MCF 10A (cell line): Measurements from ENCODE around the gene STAT4. TPM values are rescaled to one million over a fixed set of nuclear protein-coding genes. Genes with fewer than 3 reads are reported as not detected.

ENCODE experiments used
- BruUV-seq: library from RNA; stranded (reverse); fragments of 400-500 nt; replicated peaks from 2 replicates; lab custom pipeline; 2021; lab: Mats Ljungman, UMichigan
- CTCF ChIA-PET: fragments of 300-600 bp; sonication (Branson Sonifier 250); formaldehyde crosslinking; extraction: SDS; loops from one replicate; lab custom pipeline; 2021; ENCODE audit warnings: antibody characterized with exemption, inconsistent platforms; lab: Yijun Ruan, JAX
- POLR2A ChIA-PET: fragments of 300-600, 350-650 bp; sonication (Branson Sonifier 250); formaldehyde crosslinking; extraction: SDS; loops from one replicate; lab custom pipeline; 2020; ENCODE audit warnings: antibody characterized with exemption, inconsistent platforms; lab: Yijun Ruan, JAX
- DNase-seq: peaks from one replicate; pipeline ENCODE4 v3.0.0-alpha.2; 2018; ENCODE audit not compliant: unreplicated experiment
- H3K27ac Mint-ChIP-seq: one replicate; pipeline ENCODE4 v1.8.0; 2022; ENCODE audit warnings: mild to moderate bottlenecking, low read depth, mixed read lengths; ENCODE audit not compliant: unreplicated experiment
- H3K27me3 Mint-ChIP-seq: one replicate; pipeline ENCODE4 v1.8.0; 2022; ENCODE audit warnings: mixed read lengths; ENCODE audit not compliant: insufficient read depth, unreplicated experiment
- H3K36me3 Mint-ChIP-seq: one replicate; pipeline ENCODE4 v1.8.0; 2022; ENCODE audit warnings: mild to moderate bottlenecking, moderate library complexity, mixed read lengths; ENCODE audit not compliant: insufficient read depth, unreplicated experiment
- H3K4me1 Mint-ChIP-seq: one replicate; pipeline ENCODE4 v1.8.0; 2022; ENCODE audit warnings: mixed read lengths; ENCODE audit not compliant: insufficient read depth, unreplicated experiment
- H3K4me3 Mint-ChIP-seq: one replicate; pipeline ENCODE4 v1.8.0; 2022; ENCODE audit warnings: mild to moderate bottlenecking, moderate library complexity, mixed read lengths; ENCODE audit not compliant: unreplicated experiment
- H3K9me3 Mint-ChIP-seq: one replicate; pipeline ENCODE4 v1.8.0; 2022; ENCODE audit warnings: mixed read lengths; ENCODE audit not compliant: unreplicated experiment
- CTCF ChIP-seq: fragments of 200-600 bp; IDR thresholded peaks from one replicate; pipeline ENCODE4 v1.8.0; 2022; ENCODE audit warnings: antibody characterized with exemption, mild to moderate bottlenecking; ENCODE audit not compliant: unreplicated experiment
- intact Hi-C: fragments of 100-400 bp; cut with micrococcal nuclease; formaldehyde crosslinking; loops from 2 replicates; pipeline ENCODE4 v1.14.1; 2022
- total RNA-seq: library from RNA; stranded (reverse); gene quantifications from 2 replicates; pipeline ENCODE4 v1.2.3, GENCODE V29; 2022

The STAT4 gene
- total RNA-seq, 1 experiment from 2014 or later, result 1.4 TPM

GRCh38 chr2:190981333-190981732, 169.5 kb downstream of the STAT4 start:
- Mint-ChIP-seq H3K4me3 (no peak overlapping the region), H3K4me1 (peaks cover 7% of the 10 kb centered on the region), H3K9me3 (no peaks in the 10 kb centered on the region), H3K36me3 (peaks cover 89% of the 10 kb centered on the region), H3K27me3 (no peaks in the 10 kb centered on the region), H3K27ac (no peak overlapping the region)
- ChIA-PET POLR2A (no interaction called here), CTCF (interaction anchor here (0.5 kb wide), 1 partner anchor 165 kb away, joined by 3 read pairs; no protein-coding TSS in a partner anchor)
- no peak for TF ChIP-seq CTCF
- DNase-seq, result no peak
- intact Hi-C loops, result no loop called here
- BruUV-seq, result no TSS peak

GRCh38 chr2:190980630-190981209, 170.1 kb downstream of the STAT4 start:
- CTCF ChIA-PET, result interaction anchor here (0.5 kb wide), 1 partner anchor 165 kb away, joined by 3 read pairs; no protein-coding TSS in a partner anchor
- intact Hi-C loops, result no loop called here
- BruUV-seq, result no TSS peak

GRCh38 chr2:190979906-190980629, 170.7 kb downstream of the STAT4 start:
- Mint-ChIP-seq H3K4me1 (peaks cover 7% of the 10 kb centered on the region), H3K27ac (no peak overlapping the region), H3K36me3 (peaks cover 92% of the 10 kb centered on the region), H3K27me3 (no peaks in the 10 kb centered on the region), H3K4me3 (no peak overlapping the region), H3K9me3 (no peaks in the 10 kb centered on the region)
- CTCF ChIA-PET, result no interaction called here
- intact Hi-C loops, result no loop called here
- POLR2A ChIA-PET, result no interaction called here
- no peak for TF ChIP-seq CTCF
- BruUV-seq, result no TSS peak
- no peak for DNase-seq

More at GRCh38 chr2:190980630-190981209, 170.1 kb downstream of the STAT4 start:
- no peak overlapping the region for H3K4me3 Mint-ChIP-seq
- POLR2A ChIA-PET, result no interaction called here
- no peak for DNase-seq
- no peaks in the 10 kb centered on the region for H3K27me3 Mint-ChIP-seq
- no peak for TF ChIP-seq CTCF
- peaks cover 92% of the 10 kb centered on the region for H3K36me3 Mint-ChIP-seq
- H3K9me3 Mint-ChIP-seq, result no peaks in the 10 kb centered on the region
- peaks cover 7% of the 10 kb centered on the region for H3K4me1 Mint-ChIP-seq
- H3K27ac Mint-ChIP-seq, result no peak overlapping the region

Other genes starting within 250 kb of the STAT4 start
- gene STAT1, start 136.8 kb downstream of the STAT4 start, total RNA-seq, result 32.3 and 36.9 TPM in 2 replicates
- gene MYO1B, start 94.4 kb upstream of the STAT4 start, total RNA-seq, result 204 and 241 TPM in 2 replicates